ENCODE results near the gene OR4M1.
"Not testable (repeated sequence)": the region's sequence is repeated elsewhere in the genome, so short reads cannot be mapped to it uniquely, and the experiment has no call there.

The OR4M1 gene

GRCh38 chr14:19773204-19773603 lies at the start of gene OR4M1:
Gene OR4M1 (plus strand): TSS chr14:19773504. CDS start chr14:19780323, 6,819 bp downstream.
- not testable (repeated sequence) for DNase-seq (ENCODE audit: low spot score)

- no peak for DNase-seq (ENCODE audit: low spot score)
Observed at GRCh38 chr14:19729359-19729758, 43.9 kb upstream of the OR4M1 start.

DNA sequence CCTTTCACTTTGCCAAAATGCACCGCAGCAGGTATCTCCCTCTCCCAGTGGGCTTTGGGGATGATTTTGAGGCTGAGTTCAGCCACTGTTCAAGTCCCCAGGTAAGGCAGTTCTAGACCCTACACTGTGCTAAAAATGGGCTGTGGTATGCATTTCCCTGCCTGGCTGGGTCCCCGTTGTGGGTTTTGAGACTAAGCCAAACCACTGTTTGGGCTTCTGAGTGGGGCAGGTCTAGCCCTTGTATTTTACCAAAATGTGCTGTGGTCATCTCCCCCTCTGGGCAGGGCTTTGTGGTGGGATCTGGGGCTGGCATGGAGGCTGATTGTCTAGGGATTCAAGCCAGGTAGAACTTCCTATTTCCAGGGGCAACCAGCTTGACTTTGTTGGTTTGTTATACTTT lies 43.5 kb upstream of the OR4M1 start:
- DNase-seq (ENCODE audit: low spot score), result no peak

DNA sequence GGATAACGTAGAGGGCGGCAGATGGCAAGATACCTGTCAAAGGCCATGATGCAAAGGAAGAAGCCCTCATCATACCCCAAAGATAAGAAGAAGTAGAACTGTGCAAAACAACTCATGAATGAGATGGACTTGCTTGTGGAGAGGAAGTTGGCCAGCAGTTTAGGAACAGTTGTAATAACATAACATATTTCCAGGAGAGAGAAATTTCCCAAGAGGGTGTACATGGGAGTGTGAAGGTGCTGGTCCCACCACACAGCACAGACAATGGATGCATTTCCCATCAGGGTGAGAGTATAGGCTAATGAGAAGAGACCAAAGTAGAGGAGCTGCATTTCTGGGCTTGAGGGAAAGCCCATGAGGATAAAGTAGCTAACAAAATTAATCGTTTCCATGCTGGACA lies 39.4 kb upstream of the OR4M1 start:
- DNase-seq (ENCODE audit: low spot score), result not testable (repeated sequence)

DNA sequence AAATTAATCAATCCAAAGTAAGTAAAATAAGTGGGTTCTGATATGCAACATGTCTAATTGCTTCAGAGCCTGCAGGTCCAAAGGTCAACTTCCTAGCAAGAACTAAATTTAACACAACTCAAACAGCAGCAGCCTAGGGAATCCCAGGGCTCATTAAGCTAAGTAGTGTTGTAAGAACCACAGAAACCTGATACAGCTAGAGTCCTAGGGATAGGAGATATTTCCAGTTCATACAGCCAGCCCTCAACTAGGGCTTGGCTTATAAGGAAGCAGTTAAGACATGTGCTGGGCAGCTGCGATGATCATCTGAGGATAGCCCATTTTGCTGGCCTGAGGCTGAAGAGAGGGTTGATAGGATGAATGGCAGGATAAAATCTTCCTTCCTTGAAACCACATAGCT lies 30.0 kb upstream of the OR4M1 start, which contains the start of gene OR4Q3:
Gene OR4Q3 (plus strand): TSS at position 316 of the 400 bp plus-strand sequence.
- no peak for DNase-seq (ENCODE audit: low spot score)

DNA sequence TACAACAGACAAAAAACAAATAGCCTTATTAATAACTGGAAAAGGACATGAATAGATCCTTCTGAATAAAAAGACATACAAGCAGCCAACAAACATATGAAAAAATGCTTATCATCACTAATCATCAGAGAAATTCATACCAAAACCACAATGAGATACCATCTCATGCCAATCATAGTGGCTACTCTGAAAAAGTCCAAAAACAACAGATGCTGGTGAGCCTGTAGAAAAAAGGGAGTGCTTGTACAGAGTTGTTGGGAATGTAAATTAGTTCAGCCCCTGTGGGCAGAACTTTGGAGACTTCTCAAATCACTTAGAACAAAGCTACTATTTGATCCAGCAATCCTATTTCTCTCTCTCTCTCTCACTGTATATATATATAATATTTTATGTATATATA lies 21.0 kb upstream of the OR4M1 start:
- not testable (repeated sequence) for DNase-seq (ENCODE audit: low spot score)

- DNase-seq (ENCODE audit: low spot score), result no peak
Observed at GRCh38 chr14:19754172-19754571, 19.1 kb upstream of the OR4M1 start.

DNA sequence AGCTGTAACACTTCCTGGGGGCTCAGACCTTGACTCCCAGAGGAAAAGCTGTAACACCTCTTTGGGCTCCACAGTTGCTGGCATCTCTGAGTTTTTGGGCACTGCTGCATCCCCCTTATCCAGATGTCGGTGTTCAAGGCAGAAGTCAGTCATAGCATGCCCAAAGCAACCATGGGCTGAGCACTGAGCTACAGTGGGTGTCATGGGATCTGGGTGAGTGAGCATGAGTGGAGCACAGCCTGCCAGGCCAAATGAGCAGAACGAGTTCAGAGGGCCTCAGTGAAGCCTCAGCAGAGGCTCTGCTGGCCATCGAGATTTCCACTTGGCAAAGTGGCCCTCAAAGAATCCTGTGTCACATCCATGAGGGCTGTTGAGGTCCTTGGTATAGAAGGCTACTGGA lies 1.8 kb upstream of the OR4M1 start:
- not testable (repeated sequence) for DNase-seq (ENCODE audit: low spot score)

GRCh38 chr14:19771895-19772430 lies 1.3 kb upstream of the OR4M1 start:
- DNase-seq (ENCODE audit: low spot score), result no peak

- DNase-seq (ENCODE audit: low spot score), result not testable (repeated sequence)
Observed at GRCh38 chr14:19772454-19772853, 850 bp upstream of the OR4M1 start.

GRCh38 chr14:19775587-19775986 lies 2.3 kb downstream of the OR4M1 start:
- DNase-seq (ENCODE audit: low spot score), result no peak

GRCh38 chr14:19785848-19786247 lies 12.5 kb downstream of the OR4M1 start:
- not testable (repeated sequence) for DNase-seq (ENCODE audit: low spot score)

GRCh38 chr14:19787318-19787717 lies 14.0 kb downstream of the OR4M1 start:
- DNase-seq (ENCODE audit: low spot score), result not testable (repeated sequence)

DNA sequence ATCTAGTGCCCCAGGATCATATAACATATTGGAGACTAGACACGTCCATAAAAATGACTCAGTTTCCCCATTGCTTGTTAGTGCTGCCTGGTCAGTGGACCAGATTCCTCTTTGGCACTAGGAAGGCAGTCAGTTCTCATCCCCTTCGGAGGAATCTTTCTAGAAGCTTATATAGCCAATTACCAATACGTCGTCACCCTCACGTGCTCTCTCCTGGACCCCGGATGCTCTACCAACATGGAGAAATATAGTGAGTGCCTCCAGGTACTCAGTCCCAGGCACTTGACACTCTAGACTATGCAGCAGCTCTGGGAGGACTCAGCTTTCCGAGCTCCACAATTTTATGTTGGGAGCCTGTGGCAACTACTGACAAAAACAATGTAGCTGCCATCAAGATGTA lies 14.8 kb downstream of the OR4M1 start:
- DNase-seq (ENCODE audit: low spot score), result not testable (repeated sequence)

- not testable (repeated sequence) for DNase-seq (ENCODE audit: low spot score)
Observed at GRCh38 chr14:19796520-19797108, 23.3 kb downstream of the OR4M1 start.

DNA sequence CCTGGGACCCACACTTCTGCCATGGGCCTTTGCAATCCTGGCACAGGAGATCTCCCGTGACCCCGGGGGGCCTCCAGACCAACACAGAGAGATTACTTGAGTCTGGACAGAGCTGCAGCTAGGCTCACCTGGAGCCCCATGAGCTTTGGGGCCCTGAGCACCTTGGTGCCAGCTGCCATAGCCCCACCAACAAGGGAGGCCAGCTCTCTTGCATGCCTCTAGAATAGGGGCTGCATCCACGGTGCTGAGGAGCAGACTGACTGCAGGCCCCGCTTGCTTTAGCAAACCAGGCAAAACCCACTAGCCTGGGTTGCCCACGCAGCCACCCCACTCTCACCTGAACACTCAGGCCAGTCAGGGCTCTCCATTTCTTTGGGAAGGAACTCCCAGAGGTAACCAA lies 26.6 kb downstream of the OR4M1 start:
- DNase-seq (ENCODE audit: low spot score), result no peak

DNA sequence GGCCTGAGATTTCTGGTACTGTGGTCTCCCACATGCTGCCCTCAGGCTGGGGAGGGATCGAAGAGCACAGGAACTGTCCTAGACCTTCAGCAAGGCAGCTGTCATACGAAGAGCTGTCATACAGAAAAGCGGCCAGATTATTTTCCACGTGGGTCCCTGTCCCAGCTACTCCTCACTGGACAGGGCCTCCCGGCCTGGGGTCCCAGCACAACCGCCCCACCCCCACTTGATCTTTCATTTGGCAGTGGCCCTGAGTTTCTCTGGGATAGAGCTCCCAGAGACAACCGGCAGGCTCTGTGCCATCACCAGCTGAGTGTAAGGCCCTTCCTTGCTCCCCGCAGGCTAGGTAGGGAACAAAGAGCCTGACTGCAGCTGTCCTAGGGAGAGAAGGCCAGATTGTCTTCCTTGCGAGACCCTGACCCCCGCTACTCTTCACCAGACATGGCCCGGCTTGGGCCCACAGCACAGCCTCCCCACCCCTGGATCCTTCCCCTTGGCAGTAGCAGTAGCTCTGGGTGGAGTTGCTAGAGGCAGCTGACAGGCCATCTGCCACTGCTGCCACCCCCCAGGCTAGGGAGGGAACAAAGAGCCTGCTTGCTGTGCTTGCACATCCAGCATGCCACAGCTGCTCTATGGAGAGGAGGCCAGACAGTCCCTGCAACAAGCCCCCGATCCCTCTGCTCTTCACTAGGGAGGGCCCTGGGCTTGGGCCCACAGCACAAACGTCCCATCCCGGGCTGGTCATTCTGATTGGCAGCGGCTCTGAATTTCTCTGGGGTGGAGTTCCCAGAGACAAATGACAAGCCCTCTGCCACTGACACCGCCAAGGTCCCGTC lies 27.2 kb downstream of the OR4M1 start:
- no peak for DNase-seq (ENCODE audit: low spot score)

GRCh38 chr14:19801118-19801464 lies 27.8 kb downstream of the OR4M1 start:
- DNase-seq (ENCODE audit: low spot score), result no peak

DNA sequence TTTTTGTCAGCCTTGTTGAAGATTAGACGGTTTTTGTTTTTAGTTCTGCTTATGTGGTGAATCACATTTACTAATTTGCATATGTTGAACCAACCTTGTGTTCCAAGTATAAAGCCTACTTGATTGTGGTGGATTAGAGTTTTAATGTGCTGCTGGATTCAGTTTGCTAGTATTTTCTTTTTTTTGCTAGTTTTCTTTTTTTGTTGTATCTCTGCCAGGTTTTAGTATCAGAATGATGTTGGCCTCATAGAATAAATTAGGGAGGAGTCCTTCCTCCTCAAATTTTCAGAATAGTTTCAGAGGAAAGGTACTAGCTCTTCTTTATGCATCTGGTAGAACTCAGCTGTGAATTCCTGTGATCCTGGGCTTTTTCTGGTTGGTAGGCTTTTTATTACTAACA lies 30.2 kb downstream of the OR4M1 start, which contains the start of gene OR4N2:
Gene OR4N2 (plus strand): TSS at position 301 of the 400 bp plus-strand sequence. CDS start 23,679 bp downstream, outside the sequence.
- DNase-seq (ENCODE audit: low spot score), result not testable (repeated sequence)

- DNase-seq (ENCODE audit: low spot score), result not testable (repeated sequence)
Observed at GRCh38 chr14:19813171-19813920, 40.0 kb downstream of the OR4M1 start.

- not testable (repeated sequence) for DNase-seq (ENCODE audit: low spot score)
Observed at GRCh38 chr14:19819879-19820278, 46.6 kb downstream of the OR4M1 start.

- DNase-seq (ENCODE audit: low spot score), result not testable (repeated sequence)
Observed at GRCh38 chr14:19821016-19821415, 47.7 kb downstream of the OR4M1 start.

All from CD4-positive, alpha-beta T cell treated with Interleukin-2 at 100 ng/mL for 4 hours (primary cell).